GM18951 (cell line): ENCODE measurements around the gene COL24A1.

ENCODE experiments used
- POLR2A ChIP-seq: IDR thresholded peaks from 4 replicates; pipeline ENCODE4 v1.6.1; 2011; ENCODE audit warnings: mild to moderate bottlenecking; ENCODE audit not compliant: insufficient read length, insufficient read depth; ENCODE audit errors: extremely low read depth
- in situ Hi-C: fragments of 300-500 bp; cut with MboI; formaldehyde crosslinking; loops from one replicate; pipeline ENCODE4 v1.12.0; 2022; ENCODE audit warnings: low sequenced_read_pairs, mixed read lengths, inconsistent platforms; ENCODE audit not compliant: unreplicated experiment

The COL24A1 gene

GRCh38 chr1:86175756-86176155 is 19.2 kb upstream of the COL24A1 start:
- no peak for TF ChIP-seq POLR2A
- in situ Hi-C loops = no loop called here

- no peak for TF ChIP-seq POLR2A
- in situ Hi-C loops = no loop called here
These were observed 13.1 kb upstream of the COL24A1 start for GRCh38 chr1:86169625-86170024.

- in situ Hi-C loops = no loop called here
- TF ChIP-seq POLR2A = no peak
These were observed 3.2 kb upstream of the COL24A1 start for GRCh38 chr1:86159800-86160199.

GRCh38 chr1:86155807-86156565 is 586 bp downstream of the COL24A1 start:
- in situ Hi-C loops = no loop called here
- no peak for TF ChIP-seq POLR2A

- TF ChIP-seq POLR2A = no peak
These were observed 1.3 kb downstream of the COL24A1 start for GRCh38 chr1:86155051-86155806.

GRCh38 chr1:86154571-86155050 is 2.0 kb downstream of the COL24A1 start:
- no peak for TF ChIP-seq POLR2A
- in situ Hi-C loops = no loop called here

More at GRCh38 chr1:86155051-86155806, 1.3 kb downstream of the COL24A1 start:
- in situ Hi-C loops = no loop called here

GRCh38 chr1:86153836-86154235 is 2.7 kb downstream of the COL24A1 start:
- TF ChIP-seq POLR2A = no peak

GRCh38 chr1:86152887-86153286 is 3.7 kb downstream of the COL24A1 start:
- TF ChIP-seq POLR2A = no peak
- in situ Hi-C loops = no loop called here

More at GRCh38 chr1:86153836-86154235, 2.7 kb downstream of the COL24A1 start:
- in situ Hi-C loops = no loop called here

GRCh38 chr1:86151427-86151826 is 5.1 kb downstream of the COL24A1 start:
- TF ChIP-seq POLR2A = no peak
- in situ Hi-C loops = no loop called here

GRCh38 chr1:86150553-86151055 is 6.0 kb downstream of the COL24A1 start:
- TF ChIP-seq POLR2A = no peak
- in situ Hi-C loops = no loop called here

GRCh38 chr1:86149591-86149990 is 7.0 kb downstream of the COL24A1 start:
- in situ Hi-C loops = no loop called here
- no peak for TF ChIP-seq POLR2A

- no peak for TF ChIP-seq POLR2A
- in situ Hi-C loops = no loop called here
These were observed 8.8 kb downstream of the COL24A1 start for GRCh38 chr1:86147755-86148154.

- in situ Hi-C loops = no loop called here
- no peak for TF ChIP-seq POLR2A
These were observed 10.0 kb downstream of the COL24A1 start for GRCh38 chr1:86146566-86146965.

- no peak for TF ChIP-seq POLR2A
- in situ Hi-C loops = no loop called here
These were observed 16.2 kb downstream of the COL24A1 start for GRCh38 chr1:86140281-86140880.

- no peak for TF ChIP-seq POLR2A
- in situ Hi-C loops = no loop called here
These were observed 17.8 kb downstream of the COL24A1 start for GRCh38 chr1:86138746-86139145.
